Lung (tissue), 12 donors: ENCODE results near the gene ARID1B. TPM values are rescaled to one million over a fixed set of nuclear protein-coding genes. Genes with fewer than 3 reads are reported as not detected.

Source experiments
- ATAC-seq: fragments of 200-7000 bp; cut with Tn5 transposase; one replicate; pipeline ENCODE4 v1.9.1; 2020; ENCODE audit warnings: moderate number of reproducible peaks; ENCODE audit not compliant: insufficient read depth, low FRiP score
- DNase-seq, 3 donors: peaks; one replicate each; pipeline ENCODE4 v3.0.0-alpha.2; 2013 to 2017
- H3K27ac ChIP-seq, 2 donors: one replicate each; pipeline ENCODE4 v1.5.1; 2013; ENCODE audit warnings: mild to moderate bottlenecking in 2 of 2, moderate library complexity in 2 of 2, control low read depth in 1 of 2, inconsistent platforms in 1 of 2, low read depth in 1 of 2, low read length in 1 of 2
- H3K27me3 ChIP-seq, 3 donors: one replicate each; pipeline ENCODE4 v1.5.1; 2013; ENCODE audit warnings: low read length in 2 of 3; ENCODE audit not compliant: control insufficient read depth in 3 of 3, insufficient read depth in 3 of 3
- H3K36me3 ChIP-seq, 4 donors: one replicate each; pipeline ENCODE4 v1.5.1; 2013; ENCODE audit warnings: low read length in 4 of 4, mild to moderate bottlenecking in 1 of 4, moderate library complexity in 1 of 4; ENCODE audit not compliant: control insufficient read depth in 4 of 4, insufficient read depth in 4 of 4
- H3K4me1 ChIP-seq, 5 donors: one replicate each; pipeline ENCODE4 v1.5.1; 2013; ENCODE audit warnings: low read length in 5 of 5, mild to moderate bottlenecking in 2 of 5, moderate library complexity in 1 of 5; ENCODE audit not compliant: control insufficient read depth in 5 of 5, insufficient read depth in 5 of 5
- H3K4me3 ChIP-seq: one replicate; pipeline ENCODE4 v1.5.1; 2013; ENCODE audit warnings: mild to moderate bottlenecking, control low read depth, moderate library complexity
- H3K9ac ChIP-seq, 2 donors: one replicate each; pipeline ENCODE4 v1.5.1; 2013; ENCODE audit warnings: low read length in 2 of 2, control low read depth in 1 of 2; ENCODE audit not compliant: insufficient read depth in 1 of 2
- H3K9me3 ChIP-seq, 4 donors: one replicate each; pipeline ENCODE4 v1.5.1; 2013; ENCODE audit warnings: low read length in 3 of 4, mild to moderate bottlenecking in 1 of 4, moderate library complexity in 1 of 4; ENCODE audit not compliant: control insufficient read depth in 4 of 4, insufficient read depth in 3 of 4
- CTCF ChIP-seq: IDR thresholded peaks from 2 replicates; pipeline ENCODE4 v1.5.1; 2012; ENCODE audit warnings: mild to moderate bottlenecking; ENCODE audit errors: control extremely low read depth, extremely low read depth
- WGBS, 2 donors: extraction: QIAGEN DNeasy Blood & Tissue Kit; methylation state at CpG; one replicate each; pipeline ENCODE4 v1.1.7; 2013; 5-methylcytosine and 5-hydroxymethylcytosine counted together
- polyA plus RNA-seq, 2 donors: library from polyadenylated mRNA; stranded (reverse); fragments of 200-250 nt; gene quantifications; one replicate each; pipeline ENCODE4 v1.2.1, GENCODE V29; 2013
- total RNA-seq, 2 donors: library from RNA; depleted of rRNA in 1 of 2; stranded (reverse); fragments of >200 nt in 1 of 2; gene quantifications; one replicate each; pipeline ENCODE4 v1.2.1, GENCODE V29; 2014 to 2021
- donor health status: control.
- donor health status: control.
- donor health status: Bipolar disorder and iron deficiency.
- donor health status: healthy.
- donor health status: DM: yes; HTN: yes; CAD: no.

The ARID1B gene
- total and polyA plus RNA-seq, 4 donors = 10.5 to 239 (median 50.9) TPM

DNA sequence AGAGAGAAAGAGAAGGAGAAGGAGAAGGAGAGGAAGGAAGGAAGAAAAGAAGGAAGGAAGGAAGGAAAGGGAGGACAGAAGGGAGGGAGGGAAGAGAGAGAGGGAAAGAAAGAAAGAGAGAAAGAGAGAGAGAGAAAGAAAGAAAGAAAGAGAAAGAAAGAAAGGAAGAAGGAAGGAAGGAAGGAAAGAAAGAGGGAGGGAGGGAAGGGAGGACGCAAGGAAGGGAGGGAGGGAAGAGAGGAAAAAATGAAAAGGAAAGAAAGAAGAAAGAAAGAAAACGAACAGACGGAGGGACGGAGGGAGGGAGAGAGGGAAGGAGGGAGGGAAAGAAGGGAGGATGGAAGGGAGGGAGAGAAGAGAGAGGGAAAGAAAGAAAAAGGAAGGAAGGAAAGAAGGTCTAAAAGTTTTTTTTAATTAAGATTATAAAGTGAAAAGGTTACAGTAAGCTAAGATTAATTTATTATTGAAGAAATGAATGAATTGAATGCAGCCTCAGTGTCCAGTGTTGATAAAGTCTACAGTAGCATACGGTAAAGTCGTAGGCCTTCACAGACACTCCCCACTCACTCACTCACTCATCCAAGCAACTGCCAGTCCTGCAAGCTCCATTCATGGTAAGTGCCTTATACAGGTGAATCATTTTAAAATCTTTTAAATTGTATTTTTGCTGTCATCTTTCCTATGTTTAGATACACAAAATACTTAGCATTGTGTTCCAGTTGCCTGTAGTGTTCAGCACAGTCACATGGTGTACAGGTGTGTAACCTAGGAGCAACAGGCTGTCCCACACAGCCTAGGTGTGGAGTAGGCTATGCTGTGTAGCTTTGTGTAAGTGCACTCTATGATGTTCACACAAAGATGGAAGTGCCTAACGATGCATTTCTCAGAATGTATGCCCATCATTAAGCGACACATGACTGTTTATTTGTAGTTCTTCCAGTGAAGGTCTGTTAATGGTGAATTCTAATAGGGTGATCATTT, 20.3 kb upstream of the ARID1B start:
- ATAC-seq (no peak), DNase-seq (no peak)
- Histone ChIP-seq H3K9me3 (no peaks in the 10 kb centered on the region), H3K36me3 (no peaks in the 10 kb centered on the region), H3K4me3 (no peak overlapping the region), H3K9ac (no peak overlapping the region), H3K4me1 (no peaks in the 10 kb centered on the region), H3K27me3 (no peaks in the 10 kb centered on the region), H3K27ac (no peak overlapping the region)
- 93 to 95% methylated on average over 8 of the region's 8 CpGs for WGBS, 2 donors
- no peak for TF ChIP-seq CTCF

DNA sequence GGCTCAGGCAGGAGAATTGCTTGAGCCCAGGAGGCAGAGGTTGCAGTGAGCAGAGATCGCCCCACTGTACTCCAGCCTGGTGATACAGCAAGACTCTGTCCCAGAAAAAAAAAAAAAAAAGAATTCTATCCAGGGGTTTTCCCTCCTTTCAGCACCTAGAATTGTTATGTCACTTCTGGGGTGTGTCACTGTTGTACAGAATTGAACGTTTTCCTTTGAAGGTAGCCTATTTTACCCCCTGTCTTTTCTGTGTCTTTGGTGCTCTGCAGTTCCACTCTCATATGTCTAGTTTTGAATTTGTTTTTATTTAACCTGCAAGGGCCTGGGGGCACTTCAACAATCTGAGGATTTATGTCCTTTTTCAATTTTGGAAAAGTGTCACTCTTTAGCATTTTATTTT, 19.3 kb upstream of the ARID1B start:
- ATAC-seq (no peak), DNase-seq (no peak)
- H3K27ac ChIP-seq = no peak overlapping the region
- H3K9me3 ChIP-seq = no peaks in the 10 kb centered on the region
- no peak overlapping the region for H3K9ac ChIP-seq
- H3K27me3 ChIP-seq = no peaks in the 10 kb centered on the region
- no peaks in the 10 kb centered on the region for H3K4me1 ChIP-seq
- no peak for TF ChIP-seq CTCF
- H3K36me3 ChIP-seq = no peaks in the 10 kb centered on the region
- 73 to 74% methylated on average over 2 of the region's 2 CpGs for WGBS, 2 donors
- no peak overlapping the region for H3K4me3 ChIP-seq

DNA sequence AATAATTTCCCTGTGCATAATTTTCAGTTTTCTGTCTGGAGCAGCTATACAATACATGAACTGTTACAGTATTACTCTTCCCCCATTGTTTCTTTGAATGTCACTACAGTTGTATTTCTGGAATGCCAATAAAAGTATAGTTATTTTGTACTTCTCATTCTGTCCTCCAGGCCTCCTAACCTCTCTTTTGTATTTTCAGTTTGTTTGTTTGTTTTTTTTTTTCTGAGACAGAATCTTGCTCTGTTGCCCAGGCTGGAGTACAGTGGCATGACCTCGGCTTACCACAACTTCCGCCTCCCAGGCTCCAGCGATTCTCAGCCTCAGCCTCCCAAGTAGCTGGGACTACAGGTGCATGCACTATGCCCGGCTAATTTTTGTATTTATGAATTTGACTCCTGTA, 16.8 kb upstream of the ARID1B start:
- 89 to 90% methylated on average over 4 of the region's 4 CpGs for WGBS, 2 donors

More for the DNA sequence above, 16.8 kb upstream of the ARID1B start:
- no peaks in the 10 kb centered on the region for H3K4me1 ChIP-seq
- no peak for TF ChIP-seq CTCF
- ATAC-seq = no peak
- no peaks in the 10 kb centered on the region for H3K27me3 ChIP-seq
- DNase-seq = no peak
- H3K4me3 ChIP-seq = no peak overlapping the region
- H3K27ac ChIP-seq = no peak overlapping the region
- H3K36me3 ChIP-seq = no peaks in the 10 kb centered on the region
- H3K9ac ChIP-seq = no peak overlapping the region
- H3K9me3 ChIP-seq = no peaks in the 10 kb centered on the region
